H1 (cell line): ENCODE data around the gene FCRL2. TPM values are rescaled to one million over a fixed set of nuclear protein-coding genes. Genes with fewer than 3 reads are reported as not detected.

Experiments used
- CTCF ChIA-PET: fragments of 300-600 bp; sonication (Branson Sonifier 250); formaldehyde crosslinking; loops from one replicate; lab custom pipeline; 2021; ENCODE audit not compliant: partially characterized antibody; lab: Charles Lee
- POLR2A ChIA-PET: fragments of 300-600 bp; sonication (Branson Sonifier 250); formaldehyde crosslinking; loops from one replicate; lab custom pipeline; 2021; ENCODE audit warnings: inconsistent platforms; ENCODE audit not compliant: partially characterized antibody; lab: Charles Lee
- DNase-seq, 2 experiments: peaks; one replicate each; pipeline versions ENCODE4 v3.0.0 to v3.0.0-alpha.2; 2010 to 2022; ENCODE audit warnings: low spot score in 2 of 2, low read depth in 1 of 2, mixed read lengths in 1 of 2
- FAIRE-seq: peaks from 2 replicates; lab custom pipeline; 2011; peaks lifted over from hg19 to GRCh38; lab: Jason Lieb, UNC
- H2AFZ ChIP-seq: 2 replicates; pipeline ENCODE4 v1.8.1; 2012; ENCODE audit warnings: low read length, inconsistent platforms
- H2AK5ac ChIP-seq: 2 replicates; pipeline ENCODE4 v1.6.1; 2013; ENCODE audit warnings: low read depth, low read length
- H2BK120ac ChIP-seq: replicated peaks from 2 replicates; pipeline ENCODE3; 2013; ENCODE audit warnings: low read depth, low read length, inconsistent platforms
- H2BK12ac ChIP-seq: 2 replicates; pipeline ENCODE4 v1.6.1; 2013; ENCODE audit warnings: low read depth, low read length
- H2BK15ac ChIP-seq: 2 replicates; pipeline ENCODE4 v1.6.1; 2013; ENCODE audit warnings: low read length
- H2BK20ac ChIP-seq: 2 replicates; pipeline ENCODE4 v1.6.1; 2013; ENCODE audit warnings: low read length
- H2BK5ac ChIP-seq: 2 replicates; pipeline ENCODE4 v1.6.1; 2013; ENCODE audit warnings: low read depth, low read length
- H3K14ac ChIP-seq: 2 replicates; pipeline ENCODE4 v1.6.1; 2013; ENCODE audit warnings: inconsistent platforms; ENCODE audit not compliant: insufficient read length
- H3K18ac ChIP-seq: 2 replicates; pipeline ENCODE4 v1.6.1; 2013; ENCODE audit warnings: low read length; ENCODE audit errors: extremely low read depth
- H3K23ac ChIP-seq: 2 replicates; pipeline ENCODE4 v1.6.1; 2013; ENCODE audit warnings: inconsistent platforms; ENCODE audit not compliant: insufficient read length
- H3K23me2 ChIP-seq: 2 replicates; pipeline ENCODE4 v1.6.1; 2013; ENCODE audit warnings: low read depth, low read length
- H3K27ac ChIP-seq: 2 replicates; pipeline ENCODE4 v1.6.1; 2011; ENCODE audit warnings: low read depth, low read length, inconsistent platforms
- H3K27me3 ChIP-seq, 4 experiments: replicated peaks in 1 of 4; 1 replicate in 1 of 4; 2 replicates in 3 of 4; pipeline versions ENCODE4 v1.6.1 to v1.8.1; 2011 to 2013; ENCODE audit warnings: low read length in 3 of 4, mild to moderate bottlenecking in 3 of 4, inconsistent platforms in 2 of 4, mixed read lengths in 2 of 4, moderate library complexity in 1 of 4; ENCODE audit not compliant: control insufficient read depth in 3 of 4, insufficient read depth in 3 of 4; ENCODE audit errors: extremely low read depth in 1 of 4
- H3K36me3 ChIP-seq, 4 experiments: 2 replicates each; pipeline versions ENCODE4 v1.6.1 to v1.8.1; 2011 to 2013; ENCODE audit warnings: mild to moderate bottlenecking in 4 of 4, low read length in 3 of 4, moderate library complexity in 2 of 4, control low read depth in 1 of 4, inconsistent platforms in 1 of 4; ENCODE audit not compliant: insufficient read depth in 4 of 4, control insufficient read depth in 2 of 4
- H3K4ac ChIP-seq: replicated peaks from 2 replicates; pipeline ENCODE3; 2013; ENCODE audit warnings: low read length, low read depth, mixed read lengths, inconsistent platforms; ENCODE audit not compliant: insufficient read length
- H3K4me1 ChIP-seq, 4 experiments: replicated peaks in 1 of 4; 1 replicate in 1 of 4; 2 replicates in 3 of 4; pipeline versions ENCODE4 v1.6.1 to v1.8.1; 2011 to 2013; ENCODE audit warnings: low read length in 3 of 4, inconsistent platforms in 2 of 4, mixed read lengths in 1 of 4; ENCODE audit not compliant: insufficient read depth in 4 of 4, control insufficient read depth in 3 of 4
- H3K4me2 ChIP-seq, 2 experiments: 2 replicates each; pipeline versions ENCODE4 v1.6.1 to v1.8.1; 2011 to 2013; ENCODE audit warnings: low read depth in 2 of 2, low read length in 2 of 2, control low read depth in 1 of 2, inconsistent platforms in 1 of 2, mild to moderate bottlenecking in 1 of 2; ENCODE audit not compliant: insufficient read depth in 1 of 2
- H3K4me3 ChIP-seq, 4 experiments: fragments of 200-600, 300-600 bp in 1 of 4; sonication (generic), shearing (Covaris generic), sonication (Bioruptor Twin) in 1 of 4; 2 replicates each; pipeline versions ENCODE4 v1.5.1 to v1.8.1; 2011 to 2016; ENCODE audit warnings: low read length in 4 of 4, low read depth in 3 of 4, control low read depth in 2 of 4, inconsistent platforms in 2 of 4, mild to moderate bottlenecking in 2 of 4, mixed read lengths in 1 of 4, moderate library complexity in 1 of 4; ENCODE audit not compliant: insufficient read depth in 2 of 4; ENCODE audit errors: extremely low read depth in 1 of 4
- H3K56ac ChIP-seq: replicated peaks from 2 replicates; pipeline ENCODE3; 2013; ENCODE audit warnings: low read depth, mild to moderate bottlenecking, mixed read lengths, low read length, inconsistent platforms; ENCODE audit not compliant: insufficient read length
- H3K79me1 ChIP-seq: 2 replicates; pipeline ENCODE4 v1.6.1; 2013; ENCODE audit warnings: low read depth, low read length, control low read depth
- H3K79me2 ChIP-seq, 2 experiments: 2 replicates each; pipeline versions ENCODE4 v1.6.1 to v1.8.1; 2012 to 2013; ENCODE audit warnings: low read length in 2 of 2, mild to moderate bottlenecking in 2 of 2, inconsistent platforms in 1 of 2; ENCODE audit not compliant: insufficient read depth in 2 of 2, control insufficient read depth in 1 of 2
- H3K9ac ChIP-seq, 4 experiments: replicated peaks in 1 of 4; 1 replicate in 1 of 4; 2 replicates in 3 of 4; pipeline versions ENCODE4 v1.6.1 to v1.8.1; 2011 to 2013; ENCODE audit warnings: low read depth in 3 of 4, low read length in 3 of 4, control low read depth in 2 of 4, mild to moderate bottlenecking in 2 of 4, moderate library complexity in 2 of 4, inconsistent platforms in 1 of 4; ENCODE audit errors: extremely low read depth in 1 of 4
- H3K9me3 ChIP-seq, 2 experiments: 2 replicates each; pipeline versions ENCODE4 v1.6.1 to v1.8.1; 2012 to 2013; ENCODE audit warnings: mild to moderate bottlenecking in 2 of 2, moderate library complexity in 2 of 2, control low read depth in 1 of 2, inconsistent platforms in 1 of 2, low read depth in 1 of 2, low read length in 1 of 2, mixed read lengths in 1 of 2; ENCODE audit not compliant: insufficient read depth in 2 of 2
- H4K20me1 ChIP-seq, 2 experiments: replicated peaks in 1 of 2; 2 replicates each; pipeline versions ENCODE3 to v1.8.1; 2011 to 2013; ENCODE audit warnings: inconsistent platforms in 2 of 2, low read length in 2 of 2, mild to moderate bottlenecking in 1 of 2; ENCODE audit not compliant: insufficient read depth in 2 of 2, control insufficient read depth in 1 of 2
- H4K5ac ChIP-seq: 2 replicates; pipeline ENCODE4 v1.6.1; 2013; ENCODE audit warnings: low read length, low read depth, mixed read lengths, inconsistent platforms; ENCODE audit not compliant: insufficient read length
- H4K8ac ChIP-seq: 2 replicates; pipeline ENCODE4 v1.8.0; 2013; ENCODE audit warnings: mild to moderate bottlenecking, moderate library complexity, low read length, inconsistent platforms; ENCODE audit not compliant: insufficient read depth; ENCODE audit errors: extremely low read depth
- H4K91ac ChIP-seq: replicated peaks from 2 replicates; pipeline ENCODE3; 2013; ENCODE audit warnings: low read length, mixed read lengths, inconsistent platforms; ENCODE audit not compliant: insufficient read length
- BACH1 ChIP-seq: IDR thresholded peaks from 2 replicates; pipeline ENCODE4 v1.6.1; 2012; ENCODE audit warnings: low read length, improper control_type of control experiment
- CTBP2 ChIP-seq: IDR thresholded peaks from 2 replicates; pipeline ENCODE4 v1.7.0; 2011; ENCODE audit warnings: borderline replicate concordance, mild to moderate bottlenecking, moderate library complexity, mixed read lengths, low read length; ENCODE audit not compliant: insufficient read depth, insufficient read length
- EP300 ChIP-seq, 2 experiments: IDR thresholded peaks; 1 replicate in 1 of 2; 2 replicates in 1 of 2; pipeline ENCODE4 v1.6.1; 2011 to 2012; ENCODE audit warnings: low read depth in 2 of 2, low read length in 2 of 2, mild to moderate bottlenecking in 2 of 2, borderline replicate concordance in 1 of 2, inconsistent platforms in 1 of 2, moderate library complexity in 1 of 2
- MAFK ChIP-seq: IDR thresholded peaks from 2 replicates; pipeline ENCODE4 v1.6.1; 2012; ENCODE audit warnings: low read depth, mild to moderate bottlenecking, improper control_type of control experiment, low read length
- POLR2A ChIP-seq, 2 experiments: IDR thresholded peaks; 1 replicate in 1 of 2; 2 replicates in 1 of 2; pipeline ENCODE4 v1.6.1; 2011; ENCODE audit warnings: low read depth in 2 of 2, low read length in 2 of 2, mild to moderate bottlenecking in 2 of 2; ENCODE audit errors: control extremely low read depth in 1 of 2
- RBBP5 ChIP-seq: IDR thresholded peaks from 2 replicates; pipeline ENCODE4 v1.7.1; 2012; ENCODE audit warnings: low read depth, mild to moderate bottlenecking, inconsistent platforms, low read length, moderate library complexity, borderline replicate concordance
- RXRA ChIP-seq: IDR thresholded peaks from 2 replicates; pipeline ENCODE4 v1.6.1; 2011; ENCODE audit warnings: low read depth, mild to moderate bottlenecking, low read length, moderate library complexity; ENCODE audit not compliant: insufficient read depth
- SAP30 ChIP-seq: fragments of 300-600 bp; sonication (generic); IDR thresholded peaks from 2 replicates; pipeline ENCODE4 v1.7.1; 2012; ENCODE audit warnings: low read length, moderate library complexity, mild to moderate bottlenecking, inconsistent platforms; ENCODE audit not compliant: insufficient read depth, insufficient replicate concordance
- SIX5 ChIP-seq: IDR thresholded peaks from 2 replicates; pipeline ENCODE4 v1.6.1; 2011; ENCODE audit warnings: mild to moderate bottlenecking, low read depth, low read length
- TAF1 ChIP-seq: IDR thresholded peaks from 2 replicates; pipeline ENCODE4 v1.6.1; 2011; ENCODE audit warnings: mild to moderate bottlenecking, low read depth, low read length
- TAF7 ChIP-seq: optimal IDR thresholded peaks from 2 replicates; pipeline ENCODE3; 2011; ENCODE audit warnings: low read depth, mild to moderate bottlenecking, inconsistent platforms, low read length, moderate library complexity, borderline replicate concordance
- WGBS, 2 experiments: shearing (Covaris generic) in 1 of 2; methylation state at CpG; one replicate each; pipeline versions ENCODE4 v1.1.6 to v1.1.7; 2013 to 2015; ENCODE audit warnings: low lambda C conversion rate in 2 of 2, mixed read lengths in 2 of 2, inconsistent platforms in 1 of 2, low coverage in 1 of 2, missing lambda C conversion rate in 1 of 2; ENCODE audit not compliant: insufficient replicate concordance in 2 of 2, insufficient coverage in 1 of 2, insufficient read length in 1 of 2; ENCODE audit errors: extremely low coverage in 1 of 2, missing lambda C conversion rate in 1 of 2; 5-methylcytosine and 5-hydroxymethylcytosine counted together
- polyA plus RNA-seq, 7 experiments: library from polyadenylated mRNA; depleted of rRNA in 3 of 7; stranded (reverse) in 5 of 7; unstranded in 2 of 7; fragments of >200 nt in 5 of 7; fragments of 200-250 nt in 2 of 7; gene quantifications; 1 replicate in 5 of 7; 2 replicates in 1 of 7; 4 replicates in 1 of 7; pipeline versions ENCODE4 v1.2.1 to v1.2.3, GENCODE V29; 2011 to 2013; ENCODE audit warnings: missing spikeins in 2 of 7, mixed read lengths in 2 of 7
- total RNA-seq: library from RNA; stranded (reverse); fragmentation: NEBNext Ultra II Directional; extraction: Animal tissue kit (Norgen Biotek cat#: 25700); gene quantifications from 2 replicates; pipeline ENCODE4 v1.2.1, GENCODE V29; 2021
- TF ChIP-seq, protein P1 (sequence below), 3 experiments: IDR thresholded peaks; 1 replicate in 2 of 3; 2 replicates in 1 of 3; pipeline versions ENCODE4 v1.5.1 to v1.6.1; 2011; ENCODE audit warnings: low read length in 3 of 3, mild to moderate bottlenecking in 3 of 3, inconsistent platforms in 2 of 3, low read depth in 1 of 3, moderate library complexity in 1 of 3; ENCODE audit not compliant: insufficient read depth in 1 of 3; ENCODE audit errors: control extremely low read depth in 1 of 3

Gene FCRL2
- total and polyA plus RNA-seq, 2 of the 8 experiments (the other 6 are each of a cell fraction or from before 2014, with no cell fraction given): not detected

DNA sequence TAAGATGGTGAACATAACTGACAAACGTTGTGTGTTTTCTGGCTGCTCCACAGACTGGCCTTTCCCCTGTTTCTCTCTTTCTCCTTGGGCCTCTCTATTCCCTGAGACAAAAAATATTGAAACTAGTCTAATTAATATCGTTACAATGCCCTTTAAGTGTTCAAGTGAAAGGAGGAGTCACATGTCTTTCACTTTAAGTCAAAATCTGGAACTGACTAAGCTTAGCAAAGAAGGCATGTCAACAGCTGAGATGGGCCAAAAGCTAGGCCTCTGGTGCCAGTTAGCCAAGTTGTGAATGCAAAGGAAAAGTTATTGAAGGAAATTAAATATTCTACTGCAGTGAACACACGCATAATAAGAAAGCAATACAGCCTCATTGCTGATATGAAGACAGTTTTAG is 44.2 kb downstream of the FCRL2 start:
- Histone ChIP-seq H3K27ac (no peak overlapping the region), H4K20me1 (no peaks in the 10 kb centered on the region), H3K18ac (no peak overlapping the region), H2AFZ (no peak overlapping the region), H3K4me1 (no peaks in the 10 kb centered on the region), H2BK20ac (no peak overlapping the region), H2BK15ac (no peak overlapping the region), H3K36me3 (no peaks in the 10 kb centered on the region), H2BK120ac (no peak overlapping the region), H3K4me2 (no peak overlapping the region), H3K4me3 (no peak overlapping the region), H2BK12ac (no peak overlapping the region), H3K79me2 (no peaks in the 10 kb centered on the region), H3K23ac (no peak overlapping the region), H3K9me3 (no peaks in the 10 kb centered on the region), H4K5ac (no peak overlapping the region), H4K8ac (no peak overlapping the region), H2BK5ac (no peak overlapping the region), H2AK5ac (no peak overlapping the region), H3K14ac (no peak overlapping the region), H3K79me1 (no peaks in the 10 kb centered on the region), H4K91ac (no peak overlapping the region), H3K23me2 (no peaks in the 10 kb centered on the region), H3K9ac (no peak overlapping the region), H3K56ac (no peak overlapping the region), H3K27me3 (no peaks in the 10 kb centered on the region), H3K4ac (no peak overlapping the region)
- FAIRE-seq (no peak), DNase-seq (no peak)
- ChIA-PET CTCF (no interaction called here), POLR2A (no interaction called here)
- 82% methylated on average over 3 of the region's 3 CpGs; no CpG with 5 or more reads in 1 of the 2 experiments for WGBS, 2 experiments
- TF ChIP-seq, protein P1, sequence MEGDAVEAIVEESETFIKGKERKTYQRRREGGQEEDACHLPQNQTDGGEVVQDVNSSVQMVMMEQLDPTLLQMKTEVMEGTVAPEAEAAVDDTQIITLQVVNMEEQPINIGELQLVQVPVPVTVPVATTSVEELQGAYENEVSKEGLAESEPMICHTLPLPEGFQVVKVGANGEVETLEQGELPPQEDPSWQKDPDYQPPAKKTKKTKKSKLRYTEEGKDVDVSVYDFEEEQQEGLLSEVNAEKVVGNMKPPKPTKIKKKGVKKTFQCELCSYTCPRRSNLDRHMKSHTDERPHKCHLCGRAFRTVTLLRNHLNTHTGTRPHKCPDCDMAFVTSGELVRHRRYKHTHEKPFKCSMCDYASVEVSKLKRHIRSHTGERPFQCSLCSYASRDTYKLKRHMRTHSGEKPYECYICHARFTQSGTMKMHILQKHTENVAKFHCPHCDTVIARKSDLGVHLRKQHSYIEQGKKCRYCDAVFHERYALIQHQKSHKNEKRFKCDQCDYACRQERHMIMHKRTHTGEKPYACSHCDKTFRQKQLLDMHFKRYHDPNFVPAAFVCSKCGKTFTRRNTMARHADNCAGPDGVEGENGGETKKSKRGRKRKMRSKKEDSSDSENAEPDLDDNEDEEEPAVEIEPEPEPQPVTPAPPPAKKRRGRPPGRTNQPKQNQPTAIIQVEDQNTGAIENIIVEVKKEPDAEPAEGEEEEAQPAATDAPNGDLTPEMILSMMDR (IDR thresholded peaks at IDR 0.05; ENCODE audit: control extremely low read depth in 1 of 3, insufficient read depth in 1 of 3, low read depth in 1 of 3, low read length in 3 of 3): no peak
- TF ChIP-seq RXRA (no peak), MAFK (no peak), TAF1 (no peak), SAP30 (no peak), SIX5 (no peak), EP300 (IDR thresholded peaks at IDR 0.05; ENCODE audit: borderline replicate concordance in 1 of 2, low read depth in 2 of 2, low read length in 2 of 2) (no peak), BACH1 (no peak), CTBP2 (no peak), POLR2A (IDR thresholded peaks at IDR 0.05; ENCODE audit: control extremely low read depth in 1 of 2, low read depth in 2 of 2, low read length in 2 of 2) (no peak), TAF7 (no peak), RBBP5 (no peak)
